ENCODE data around the gene DCAF5.

DNA sequence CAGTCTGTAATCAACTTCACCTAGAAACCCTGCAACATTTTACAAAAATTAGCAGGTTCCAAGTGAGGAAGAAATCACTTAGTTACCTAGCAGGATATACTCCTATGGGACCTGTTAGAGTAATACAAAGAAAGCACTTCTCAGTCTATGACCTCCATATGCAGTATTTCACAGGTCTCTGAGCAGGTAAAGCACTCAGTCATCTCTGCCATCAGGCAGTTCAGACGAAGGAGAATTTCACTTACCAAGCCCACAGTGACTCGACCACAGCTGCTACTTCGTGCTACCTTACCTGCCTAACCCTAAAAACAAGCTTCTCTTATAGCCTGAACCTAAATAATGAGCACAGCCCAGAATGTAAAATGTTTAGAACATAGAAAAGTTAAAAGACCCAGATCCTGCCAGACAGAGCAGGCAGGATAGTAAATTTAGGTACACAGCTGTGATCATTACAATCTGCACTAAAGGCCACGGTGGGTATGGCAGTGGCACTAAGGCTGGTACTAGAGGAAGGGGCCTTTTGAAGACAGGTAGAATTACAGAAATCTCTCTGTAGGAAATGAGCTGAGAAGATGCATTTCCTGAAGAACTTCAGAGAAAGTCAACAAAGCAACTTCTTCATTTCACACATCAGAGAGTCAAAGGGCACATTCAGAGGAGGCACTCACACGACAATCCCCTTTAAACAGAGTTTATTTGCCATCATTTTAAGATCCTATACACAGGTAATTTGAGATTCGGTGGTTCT is 35.7 kb downstream of the DCAF5 start:
- TF ChIP-seq CTCF (IDR thresholded peaks at IDR 0.05) (no peak), POLR2A (IDR thresholded peaks at IDR 0.05) (no peak)
